MM.1S (cell line): ENCODE measurements around the gene ZFP62.

ENCODE experiments used
- DNase-seq: peaks from one replicate; pipeline ENCODE4 v3.0.0-alpha.2; 2015
- H2AFZ ChIP-seq: fragments of 300-600 bp; sonication (generic); 2 replicates; pipeline ENCODE4 v1.6.0; 2016; ENCODE audit warnings: antibody characterized with exemption, low read length
- H3F3A ChIP-seq: fragments of 300-600 bp; sonication (generic); 2 replicates; pipeline ENCODE4 v1.6.1; 2016; ENCODE audit warnings: mild to moderate bottlenecking, antibody characterized with exemption, low read length, moderate library complexity, mixed read lengths; ENCODE audit not compliant: insufficient read depth
- H3K27ac ChIP-seq: fragments of 300-600 bp; sonication (generic); 2 replicates; pipeline ENCODE4 v1.5.1; 2016; ENCODE audit warnings: mild to moderate bottlenecking, low read length
- H3K27me3 ChIP-seq: fragments of 300-600 bp; sonication (generic); replicated peaks from 2 replicates; pipeline ENCODE4 v1.6.0; 2016; ENCODE audit warnings: low read length; ENCODE audit not compliant: insufficient read depth
- H3K36me3 ChIP-seq: fragments of 300-600 bp; sonication (generic); replicated peaks from 2 replicates; pipeline ENCODE4 v1.6.1; 2016; ENCODE audit warnings: mild to moderate bottlenecking, low read length, mixed read lengths; ENCODE audit not compliant: insufficient read depth
- H3K4me1 ChIP-seq: fragments of 300-600 bp; sonication (generic); 2 replicates; pipeline ENCODE4 v1.6.1; 2016; ENCODE audit warnings: low read length, mixed read lengths
- H3K4me2 ChIP-seq: fragments of 300-600 bp; sonication (generic); 2 replicates; pipeline ENCODE4 v1.6.0; 2016; ENCODE audit warnings: low read depth, low read length
- H3K4me3 ChIP-seq: fragments of 300-600 bp; sonication (generic); 2 replicates; pipeline ENCODE4 v1.5.1; 2016; ENCODE audit warnings: low read length, mixed read lengths
- H3K79me2 ChIP-seq: fragments of 300-600 bp; sonication (generic); 2 replicates; pipeline ENCODE4 v1.6.1; 2016; ENCODE audit warnings: mixed run types, low read length, mixed read lengths
- H3K9ac ChIP-seq: fragments of 300-600 bp; sonication (generic); 2 replicates; pipeline ENCODE4 v1.6.1; 2016; ENCODE audit warnings: low read length, mixed read lengths
- H3K9me2 ChIP-seq: fragments of 300-600 bp; sonication (generic); replicated peaks from 2 replicates; pipeline ENCODE4 v1.6.1; 2016; ENCODE audit warnings: mild to moderate bottlenecking, low read length, mixed read lengths; ENCODE audit not compliant: insufficient read depth
- H3K9me3 ChIP-seq: fragments of 300-600 bp; sonication (generic); replicated peaks from 2 replicates; pipeline ENCODE4 v1.6.1; 2016; ENCODE audit warnings: mild to moderate bottlenecking, low read length, mixed read lengths; ENCODE audit not compliant: insufficient read depth
- H4K20me1 ChIP-seq: fragments of 300-600 bp; sonication (generic); 2 replicates; pipeline ENCODE4 v1.6.1; 2016; ENCODE audit warnings: mild to moderate bottlenecking, low read length, moderate library complexity, mixed read lengths; ENCODE audit not compliant: insufficient read depth
- CTCF ChIP-seq: fragments of 300-600 bp; sonication (generic); IDR thresholded peaks from 2 replicates; pipeline ENCODE4 v1.5.1; 2016; ENCODE audit warnings: antibody characterized with exemption, low read length, mixed read lengths
- EZH2 ChIP-seq: fragments of 300-600 bp; sonication (generic); optimal IDR thresholded peaks from 2 replicates; pipeline ENCODE3; 2017; ENCODE audit warnings: low read depth, mild to moderate bottlenecking, antibody characterized with exemption, low read length, mixed read lengths
- EZH2phosphoT487 ChIP-seq: fragments of 300-600 bp; sonication (generic); IDR thresholded peaks from 2 replicates; pipeline ENCODE4 v1.6.1; 2018; ENCODE audit warnings: antibody characterized with exemption, low read length

ZFP62 gene

GRCh38 chr5:180807654-180808414, 53.2 kb downstream of the ZFP62 start:
- H3K27me3 ChIP-seq = no peaks in the 10 kb centered on the region
- H4K20me1 ChIP-seq = no peaks in the 10 kb centered on the region
- H3K4me3 ChIP-seq = peak overlapping the region; percentile 71
- H3K36me3 ChIP-seq = no peaks in the 10 kb centered on the region
- no peaks in the 10 kb centered on the region for H3K9me2 ChIP-seq
- no peak overlapping the region for H2AFZ ChIP-seq
- peak overlapping the region; percentile 94 for H3K9ac ChIP-seq
- DNase-seq = no peak
- H3K9me3 ChIP-seq = no peaks in the 10 kb centered on the region
- peak overlapping the region; percentile 98 for H3K4me2 ChIP-seq
- no peak for TF ChIP-seq EZH2
- TF ChIP-seq EZH2phosphoT487 = no peak
- no peak for TF ChIP-seq CTCF
- peaks cover 71% of the 10 kb centered on the region for H3K79me2 ChIP-seq
- H3K4me1 ChIP-seq = peaks cover 55% of the 10 kb centered on the region
- peaks cover 73% of the 10 kb centered on the region for H3F3A ChIP-seq
- peak overlapping the region; percentile 99; the same call in 1 of the 2 replicates for H3K27ac ChIP-seq

DNA sequence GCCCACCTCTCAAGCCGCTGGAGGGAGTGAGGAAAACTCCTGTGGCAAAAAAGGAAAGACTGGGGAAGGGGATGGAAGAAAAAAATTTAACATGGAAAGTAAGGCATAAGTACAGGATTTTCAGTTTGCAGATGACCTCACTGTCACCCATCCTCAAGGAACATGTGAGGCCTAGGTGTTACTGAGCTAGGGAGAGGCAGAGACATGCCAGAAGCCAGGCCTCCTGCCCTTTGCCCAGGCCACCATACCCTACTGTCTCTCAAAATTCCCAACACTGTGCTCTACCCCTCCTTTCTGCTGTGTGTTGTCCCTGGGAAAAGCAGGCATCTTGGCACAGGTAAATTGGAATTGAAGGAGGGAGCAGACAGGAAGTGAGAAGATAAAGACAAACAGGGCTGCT, 54.0 kb downstream of the ZFP62 start:
- peak overlapping the region; percentile 98 for H3K4me2 ChIP-seq

DNA sequence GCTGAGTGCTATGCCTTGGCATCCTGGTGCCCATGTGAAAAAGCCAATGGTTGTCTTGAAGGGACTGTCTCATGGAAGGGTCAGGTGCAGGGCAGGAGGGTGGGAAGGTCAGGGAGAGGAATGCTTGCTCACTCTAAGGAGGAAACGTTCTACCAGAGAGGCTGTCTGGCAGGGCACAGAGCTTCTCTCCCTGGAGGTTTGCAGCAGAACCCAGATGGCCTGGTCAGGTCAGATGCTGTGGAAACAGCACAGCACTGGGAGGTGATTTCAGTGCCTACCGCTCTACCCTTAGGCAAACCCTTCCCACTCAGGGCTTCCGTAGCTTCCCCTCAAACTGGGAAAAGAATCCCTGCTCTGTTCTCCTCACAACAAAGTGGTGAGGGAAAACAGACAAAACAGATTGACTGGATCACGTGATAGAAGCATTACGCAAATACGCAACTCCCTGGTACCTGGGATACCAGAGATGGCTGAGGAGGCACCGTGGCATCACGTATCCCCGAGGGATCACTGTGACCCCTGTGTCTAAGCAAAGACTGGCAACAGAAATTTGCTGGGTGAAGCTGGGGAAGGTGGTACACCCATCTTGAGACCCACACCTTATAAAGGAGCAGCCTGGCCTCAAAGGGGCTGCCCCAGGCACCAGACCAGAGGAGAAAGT, 54.6 kb downstream of the ZFP62 start:
- Histone ChIP-seq H3K27ac (peak overlapping the region; percentile 99), H3K79me2 (peaks cover 77% of the 10 kb centered on the region), H3K27me3 (no peaks in the 10 kb centered on the region), H2AFZ (no peak overlapping the region), H3K9me3 (no peaks in the 10 kb centered on the region), H4K20me1 (peaks cover 6% of the 10 kb centered on the region; the same call in 1 of the 2 replicates), H3F3A (peaks cover 71% of the 10 kb centered on the region), H3K4me3 (peak overlapping the region; percentile 71), H3K4me2 (peak overlapping the region; percentile 98), H3K4me1 (peaks cover 52% of the 10 kb centered on the region), H3K9ac (peak overlapping the region; percentile 94), H3K36me3 (no peaks in the 10 kb centered on the region), H3K9me2 (no peaks in the 10 kb centered on the region)
- DNase-seq = peak; percentile 31
- TF ChIP-seq EZH2phosphoT487 = no peak
- no peak for TF ChIP-seq CTCF
- no peak for TF ChIP-seq EZH2

More for the DNA sequence above, 54.0 kb downstream of the ZFP62 start:
- Histone ChIP-seq H3K27me3 (no peaks in the 10 kb centered on the region), H3F3A (peaks cover 73% of the 10 kb centered on the region), H4K20me1 (no peaks in the 10 kb centered on the region; the same call in 1 of the 2 replicates), H3K36me3 (no peaks in the 10 kb centered on the region), H3K4me1 (peaks cover 55% of the 10 kb centered on the region), H3K79me2 (peaks cover 77% of the 10 kb centered on the region), H3K9me2 (no peaks in the 10 kb centered on the region), H2AFZ (no peak overlapping the region), H3K4me3 (peak overlapping the region; percentile 71), H3K9ac (peak overlapping the region; percentile 94), H3K9me3 (no peaks in the 10 kb centered on the region), H3K27ac (peak overlapping the region; percentile 99)
- TF ChIP-seq CTCF (no peak), EZH2phosphoT487 (no peak), EZH2 (no peak)
- no peak for DNase-seq
